HEK293T (cell line): Measurements from ENCODE around the gene PITPNM1.

Source experiments
- ARNT ChIP-seq: fragments of 450-650 bp; IDR thresholded peaks from 2 replicates; pipeline ENCODE4 v1.6.1; 2017; ENCODE audit warnings: mild to moderate bottlenecking
- BHLHE40 ChIP-seq: fragments of 450-650 bp; IDR thresholded peaks from 2 replicates; pipeline ENCODE4 v1.6.1; 2016; ENCODE audit warnings: mild to moderate bottlenecking, moderate library complexity, borderline replicate concordance
- ELF4 ChIP-seq: fragments of 450-650 bp; IDR thresholded peaks from 2 replicates; pipeline ENCODE4 v1.6.1; 2017; ENCODE audit warnings: antibody characterized with exemption
- FOXA1 ChIP-seq: fragments of 450-650 bp; IDR thresholded peaks from 2 replicates; pipeline ENCODE4 v1.6.1; 2016; ENCODE audit warnings: mild to moderate bottlenecking
- FOXK2 ChIP-seq: fragments of 450-650 bp; IDR thresholded peaks from 2 replicates; pipeline ENCODE4 v1.6.1; 2016; ENCODE audit warnings: mild to moderate bottlenecking
- FOXM1 ChIP-seq: fragments of 450-650 bp; IDR thresholded peaks from 2 replicates; pipeline ENCODE4 v1.6.1; 2017; ENCODE audit warnings: mild to moderate bottlenecking, borderline replicate concordance
- L3MBTL2 ChIP-seq: fragments of 450-650 bp; conservative IDR thresholded peaks from 2 replicates; pipeline ENCODE4 v1.6.1; 2016; ENCODE audit warnings: mild to moderate bottlenecking
- NFRKB ChIP-seq: fragments of 450-650 bp; IDR thresholded peaks from 2 replicates; pipeline ENCODE4 v1.6.1; 2016; ENCODE audit warnings: mild to moderate bottlenecking, moderate library complexity
- PKNOX1 ChIP-seq: fragments of 450-650 bp; IDR thresholded peaks from 2 replicates; pipeline ENCODE4 v1.6.1; 2016
- SP1 ChIP-seq: fragments of 450-650 bp; IDR thresholded peaks from 2 replicates; pipeline ENCODE4 v1.6.1; 2017
- SUZ12 ChIP-seq: fragments of 450-650 bp; IDR thresholded peaks from 2 replicates; pipeline ENCODE4 v1.6.1; 2016; ENCODE audit warnings: mild to moderate bottlenecking
- TARDBP ChIP-seq: fragments of 450-650 bp; IDR thresholded peaks from 2 replicates; pipeline ENCODE4 v1.6.1; 2016
- ZNF384 ChIP-seq: fragments of 450-650 bp; IDR thresholded peaks from 2 replicates; pipeline ENCODE4 v1.6.1; 2016

GRCh38 chr11:67505605-67506396 is 638 bp upstream of the PITPNM1 start:
- TF ChIP-seq PKNOX1 (no peak), SP1 (no peak), FOXM1 (no peak), L3MBTL2 (no peak), SUZ12 (no peak), ZNF384 (no peak), BHLHE40 (no peak), FOXK2 (no peak), ELF4 (no peak), FOXA1 (no peak), TARDBP (no peak), ARNT (no peak), NFRKB (no peak)
